Measurements from ENCODE around the gene SPIN1.

The SPIN1 gene

DNA sequence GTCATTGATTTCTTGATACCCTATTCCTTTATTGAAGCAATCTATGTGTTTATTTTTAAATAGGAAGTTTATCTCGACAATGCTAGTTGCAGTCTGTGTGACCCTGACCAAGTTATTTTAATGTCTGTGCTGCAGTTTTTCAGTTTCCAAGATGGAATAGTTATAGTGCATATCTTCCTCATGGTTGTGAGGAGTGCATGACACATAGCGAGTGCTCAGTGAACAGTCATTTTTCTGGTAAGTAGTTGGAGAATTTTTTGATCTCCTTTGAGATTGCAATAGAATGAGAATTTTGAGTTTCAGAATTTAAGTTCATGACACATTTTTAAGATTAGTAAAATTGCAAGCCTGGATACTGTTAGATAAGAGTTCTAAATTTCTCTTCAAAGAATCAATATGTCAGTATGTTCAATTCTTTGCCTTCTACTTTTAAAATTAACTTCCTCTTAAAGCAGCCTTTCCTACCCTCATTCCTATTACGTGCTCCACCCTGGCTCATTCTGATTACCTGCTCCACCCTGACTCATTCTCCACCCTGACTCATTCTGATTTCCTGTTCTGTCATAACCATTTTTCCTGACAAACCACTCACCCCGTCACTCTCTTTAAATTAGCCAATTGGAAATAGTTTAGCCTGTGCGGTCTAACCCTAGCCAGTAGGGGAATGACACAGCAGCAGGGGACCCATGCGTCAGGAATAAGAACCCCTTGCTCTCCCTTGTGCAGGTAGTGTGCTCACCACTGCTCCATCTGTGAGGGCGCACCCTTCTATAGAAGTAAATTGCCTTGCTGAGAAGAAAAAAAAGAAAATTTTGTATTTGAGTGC lies 30.7 kb downstream of the SPIN1 start:
- CTCF ChIA-PET, result no interaction called here
- DNase-seq (ENCODE audit: extremely low spot score), result no peak
- TF ChIP-seq, protein P1, sequence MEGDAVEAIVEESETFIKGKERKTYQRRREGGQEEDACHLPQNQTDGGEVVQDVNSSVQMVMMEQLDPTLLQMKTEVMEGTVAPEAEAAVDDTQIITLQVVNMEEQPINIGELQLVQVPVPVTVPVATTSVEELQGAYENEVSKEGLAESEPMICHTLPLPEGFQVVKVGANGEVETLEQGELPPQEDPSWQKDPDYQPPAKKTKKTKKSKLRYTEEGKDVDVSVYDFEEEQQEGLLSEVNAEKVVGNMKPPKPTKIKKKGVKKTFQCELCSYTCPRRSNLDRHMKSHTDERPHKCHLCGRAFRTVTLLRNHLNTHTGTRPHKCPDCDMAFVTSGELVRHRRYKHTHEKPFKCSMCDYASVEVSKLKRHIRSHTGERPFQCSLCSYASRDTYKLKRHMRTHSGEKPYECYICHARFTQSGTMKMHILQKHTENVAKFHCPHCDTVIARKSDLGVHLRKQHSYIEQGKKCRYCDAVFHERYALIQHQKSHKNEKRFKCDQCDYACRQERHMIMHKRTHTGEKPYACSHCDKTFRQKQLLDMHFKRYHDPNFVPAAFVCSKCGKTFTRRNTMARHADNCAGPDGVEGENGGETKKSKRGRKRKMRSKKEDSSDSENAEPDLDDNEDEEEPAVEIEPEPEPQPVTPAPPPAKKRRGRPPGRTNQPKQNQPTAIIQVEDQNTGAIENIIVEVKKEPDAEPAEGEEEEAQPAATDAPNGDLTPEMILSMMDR (IDR thresholded peaks at IDR 0.05; ENCODE audit: control extremely low read depth, extremely low read depth, low read depth, missing control alignments), result no peak
- POLR2A ChIA-PET, result no interaction called here

DNA sequence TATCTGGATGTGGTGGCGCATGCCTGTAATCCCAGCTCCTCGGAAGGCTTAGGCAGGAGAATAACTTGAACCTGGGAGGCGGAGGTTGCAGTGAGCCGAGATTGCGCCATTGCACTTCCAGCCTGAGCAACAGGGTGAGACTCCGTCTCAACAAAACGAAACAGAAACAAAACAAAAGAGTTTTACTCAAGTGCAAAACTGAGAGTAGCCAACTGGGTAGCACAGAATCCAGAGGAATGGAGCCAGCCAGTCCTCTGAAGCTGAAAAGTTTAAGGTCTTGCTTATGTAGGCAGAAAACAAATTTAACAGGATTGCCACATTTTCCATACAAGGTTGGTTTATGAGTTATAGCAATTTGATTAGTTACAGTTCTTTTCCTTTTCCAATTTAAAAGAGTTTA lies 32.0 kb downstream of the SPIN1 start:
- ChIA-PET POLR2A (no interaction called here), CTCF (interaction anchor here (2.6 kb wide), 1 partner anchor 12 kb away, joined by 8 read pairs; no protein-coding TSS in a partner anchor)
- TF ChIP-seq, protein P1 (IDR thresholded peaks at IDR 0.05; ENCODE audit: control extremely low read depth, extremely low read depth, low read depth, missing control alignments), result no peak

DNA sequence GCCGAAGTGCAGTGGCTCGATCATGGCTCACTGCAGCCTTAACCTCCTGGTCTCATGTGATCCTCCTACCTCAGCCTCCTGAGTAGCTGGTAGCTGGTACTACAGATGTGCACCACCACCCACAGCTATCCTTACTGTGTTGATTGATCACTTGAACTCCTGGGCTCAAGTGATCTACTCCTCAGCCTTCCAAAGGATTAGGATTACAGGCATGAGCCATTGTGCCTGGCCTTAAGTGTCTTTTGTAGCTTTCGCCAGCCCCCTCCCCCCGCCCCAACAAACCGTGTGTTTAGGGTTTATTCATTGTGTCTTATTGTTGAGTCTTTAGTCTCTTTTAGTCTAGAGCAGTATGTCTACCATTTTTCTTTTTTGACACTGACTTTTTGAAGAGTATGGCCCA lies 33.1 kb downstream of the SPIN1 start:
- TF ChIP-seq, protein P1 (IDR thresholded peaks at IDR 0.05; ENCODE audit: control extremely low read depth, extremely low read depth, low read depth, missing control alignments), result no peak
- ChIA-PET POLR2A (no interaction called here), CTCF (interaction anchor here (2.6 kb wide), 1 partner anchor 11 kb away, joined by 8 read pairs; no protein-coding TSS in a partner anchor)
- DNase-seq (ENCODE audit: extremely low spot score), result no peak

More for the DNA sequence above, 32.0 kb downstream of the SPIN1 start:
- DNase-seq (ENCODE audit: extremely low spot score), result no peak

DNA sequence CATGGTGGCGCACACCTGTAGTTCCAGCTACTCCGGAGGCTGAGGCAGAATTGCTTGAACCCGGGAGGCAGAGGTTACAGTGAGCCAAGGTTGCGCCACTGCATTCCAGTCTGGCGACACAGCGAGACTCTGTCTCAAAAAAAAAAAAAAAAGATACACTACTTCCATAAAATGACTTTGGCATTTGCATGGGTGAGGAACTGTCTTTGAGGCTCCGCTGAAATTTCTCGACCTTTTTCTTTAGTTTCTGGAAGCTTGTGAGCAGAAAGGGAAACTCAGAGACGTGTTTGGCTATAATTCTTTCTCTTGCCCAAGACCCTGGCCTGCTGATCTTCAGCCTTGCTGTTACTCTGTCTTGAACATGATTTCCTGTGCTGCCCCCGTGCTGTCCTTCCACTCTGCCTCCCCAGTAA lies 37.3 kb downstream of the SPIN1 start:
- DNase-seq (ENCODE audit: extremely low spot score), result no peak
- TF ChIP-seq, protein P1 (IDR thresholded peaks at IDR 0.05; ENCODE audit: control extremely low read depth, extremely low read depth, low read depth, missing control alignments), result no peak
- CTCF ChIA-PET, result interaction anchor here (1.0 to 2.1 kb wide), 2 partner anchors 11 to 59 kb away, joined by 3 to 5 read pairs; no protein-coding TSS in a partner anchor
- POLR2A ChIA-PET, result no interaction called here

DNA sequence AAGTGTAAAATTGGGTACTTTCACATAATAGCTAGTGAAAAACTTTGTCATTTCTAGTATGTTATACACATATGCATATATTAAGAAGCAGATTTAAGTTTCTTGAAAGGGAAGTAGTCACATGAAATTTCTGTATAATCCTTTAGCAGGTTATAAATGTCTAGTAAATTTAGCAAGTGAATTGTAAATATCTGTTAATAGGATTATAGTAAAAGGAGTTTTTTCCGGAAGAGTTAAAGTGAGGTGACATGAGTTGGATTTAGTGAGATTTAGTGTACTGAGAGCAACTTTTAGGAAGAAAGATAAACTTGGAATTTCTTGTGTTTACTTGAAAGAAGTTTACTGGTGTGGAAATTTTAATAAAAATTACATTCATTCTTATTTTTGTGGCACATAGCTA lies 38.4 kb downstream of the SPIN1 start:
- CTCF ChIA-PET, result interaction anchor here (2.1 kb wide), 1 partner anchor 12 kb away, joined by 5 read pairs; no protein-coding TSS in a partner anchor
- DNase-seq (ENCODE audit: extremely low spot score), result no peak
- POLR2A ChIA-PET, result no interaction called here
- TF ChIP-seq, protein P1 (IDR thresholded peaks at IDR 0.05; ENCODE audit: control extremely low read depth, extremely low read depth, low read depth, missing control alignments), result no peak

DNA sequence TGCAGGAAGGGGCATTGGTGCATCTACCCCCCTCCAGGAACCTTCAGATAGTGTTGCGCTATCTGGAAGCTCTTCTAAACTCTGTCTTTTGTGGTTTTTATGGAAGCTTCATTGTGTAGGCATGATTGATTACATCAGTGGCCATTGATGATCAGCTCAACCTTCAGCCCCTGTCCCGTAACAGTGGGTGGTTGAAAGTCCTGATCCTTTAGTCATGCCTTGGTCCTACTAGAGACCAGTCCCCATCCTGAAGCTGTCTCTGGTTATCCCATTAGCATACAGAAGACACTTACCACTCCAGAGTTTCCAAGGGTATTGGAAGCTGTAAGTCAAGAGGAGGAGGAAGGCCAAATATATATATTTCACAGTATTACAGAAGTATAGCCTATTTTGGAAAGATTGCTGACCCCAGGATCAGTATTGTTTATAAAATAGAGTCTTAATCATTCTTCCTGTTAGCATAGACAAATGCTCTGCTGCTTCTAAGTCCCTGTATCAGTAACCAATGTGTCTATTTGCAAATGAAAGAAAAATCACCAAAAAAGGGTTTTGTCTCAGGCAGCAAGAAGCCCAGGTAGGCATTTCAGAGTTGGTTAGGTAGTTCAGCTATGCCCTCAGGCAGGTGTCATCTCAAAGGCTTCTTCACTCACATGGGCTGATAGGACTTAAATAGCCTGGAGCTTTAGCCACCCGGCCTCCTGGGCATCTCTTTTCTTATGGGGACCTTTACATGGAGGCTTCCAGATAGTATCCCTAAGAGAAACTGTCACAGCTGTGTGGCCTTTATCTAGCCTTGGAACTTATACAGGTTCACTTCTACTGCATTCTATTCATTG lies 41.6 kb downstream of the SPIN1 start:
- ChIA-PET CTCF (interaction anchor here (0.7 kb wide), 1 partner anchor 18 kb away, joined by 3 read pairs; no protein-coding TSS in a partner anchor), POLR2A (no interaction called here)
- TF ChIP-seq, protein P1 (IDR thresholded peaks at IDR 0.05; ENCODE audit: control extremely low read depth, extremely low read depth, low read depth, missing control alignments), result no peak

More for the DNA sequence above, 41.6 kb downstream of the SPIN1 start:
- DNase-seq (ENCODE audit: extremely low spot score), result no peak
